ENCODE data around the gene MPND.

The MPND gene, protein sequence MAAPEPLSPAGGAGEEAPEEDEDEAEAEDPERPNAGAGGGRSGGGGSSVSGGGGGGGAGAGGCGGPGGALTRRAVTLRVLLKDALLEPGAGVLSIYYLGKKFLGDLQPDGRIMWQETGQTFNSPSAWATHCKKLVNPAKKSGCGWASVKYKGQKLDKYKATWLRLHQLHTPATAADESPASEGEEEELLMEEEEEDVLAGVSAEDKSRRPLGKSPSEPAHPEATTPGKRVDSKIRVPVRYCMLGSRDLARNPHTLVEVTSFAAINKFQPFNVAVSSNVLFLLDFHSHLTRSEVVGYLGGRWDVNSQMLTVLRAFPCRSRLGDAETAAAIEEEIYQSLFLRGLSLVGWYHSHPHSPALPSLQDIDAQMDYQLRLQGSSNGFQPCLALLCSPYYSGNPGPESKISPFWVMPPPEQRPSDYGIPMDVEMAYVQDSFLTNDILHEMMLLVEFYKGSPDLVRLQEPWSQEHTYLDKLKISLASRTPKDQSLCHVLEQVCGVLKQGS

DNA sequence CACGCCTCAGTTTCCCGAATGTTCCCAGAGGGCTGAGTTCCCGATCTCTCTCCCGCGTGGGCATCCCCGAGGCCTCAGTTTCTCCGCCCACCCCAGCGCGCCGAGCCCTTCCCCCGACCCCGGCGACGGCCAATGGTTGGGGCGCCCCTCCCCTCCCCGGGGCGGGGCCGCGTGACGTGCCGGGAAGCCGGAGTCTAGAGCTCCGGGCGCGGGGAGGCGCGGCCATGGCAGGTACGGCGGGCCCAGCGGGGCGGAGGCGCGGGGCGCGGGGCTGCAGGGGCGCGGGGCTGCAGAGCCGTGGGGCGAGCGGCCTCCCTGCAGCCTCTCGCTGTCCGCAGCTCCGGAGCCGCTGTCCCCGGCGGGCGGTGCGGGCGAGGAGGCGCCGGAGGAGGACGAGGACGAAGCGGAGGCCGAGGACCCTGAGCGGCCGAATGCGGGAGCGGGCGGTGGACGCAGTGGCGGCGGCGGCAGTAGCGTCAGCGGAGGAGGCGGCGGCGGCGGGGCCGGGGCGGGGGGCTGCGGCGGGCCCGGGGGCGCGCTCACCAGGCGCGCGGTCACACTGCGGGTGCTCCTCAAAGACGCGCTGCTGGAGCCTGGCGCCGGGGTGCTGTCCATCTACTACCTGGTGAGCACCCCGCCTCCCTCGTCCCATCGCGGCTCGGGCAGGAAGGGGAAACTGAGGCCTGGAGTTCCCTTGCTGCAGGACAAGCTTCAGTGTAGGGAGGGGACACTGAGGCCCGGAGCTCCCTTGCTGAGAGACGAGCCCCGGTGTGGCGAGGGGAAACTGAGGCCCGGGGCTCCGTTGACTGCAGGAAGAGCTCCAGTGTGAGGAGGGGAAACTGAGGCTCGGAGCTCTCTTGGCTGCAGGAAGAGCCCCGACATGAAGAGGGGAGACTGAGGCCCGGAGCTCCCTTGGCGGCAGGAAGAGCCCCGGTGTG, at the start of gene MPND:
TSS of gene MPND (plus strand) at position 193 of the 938 bp plus-strand sequence. CDS start at position 225, 32 bp downstream.
- Histone ChIP-seq H3K9ac (ENCODE audit: low read length in 5 of 5) (peak within 1 kb of the TSS; percentile 62 to 97 (median 80)), H3K4me3 (ENCODE audit: low read depth in 1 of 5, low read length in 5 of 5) (peak within 1 kb of the TSS; percentile 72 to 87 (median 81)), H3K9me3 (ENCODE audit: control insufficient read depth in 5 of 5, low read length in 5 of 5) (no peaks in the 10 kb centered on the region), H3K27me3 (ENCODE audit: control insufficient read depth in 5 of 5, insufficient read depth in 4 of 5, low read length in 5 of 5) (peaks cover 0 to 3% (median 0%) of the 10 kb centered on the region in 5 donors), H3K4me1 (ENCODE audit: control insufficient read depth in 5 of 5, insufficient read depth in 5 of 5, low read length in 5 of 5) (peaks cover 8 to 26% (median 21%) of the 10 kb centered on the region in 5 donors), H3K36me3 (ENCODE audit: control insufficient read depth in 5 of 5, insufficient read depth in 5 of 5, low read length in 5 of 5) (peaks cover 0 to 9% (median 7%) of the 10 kb centered on the region in 5 donors), H3K27ac (ENCODE audit: low read depth, low read length) (peak within 1 kb of the TSS; percentile 96)

DNA sequence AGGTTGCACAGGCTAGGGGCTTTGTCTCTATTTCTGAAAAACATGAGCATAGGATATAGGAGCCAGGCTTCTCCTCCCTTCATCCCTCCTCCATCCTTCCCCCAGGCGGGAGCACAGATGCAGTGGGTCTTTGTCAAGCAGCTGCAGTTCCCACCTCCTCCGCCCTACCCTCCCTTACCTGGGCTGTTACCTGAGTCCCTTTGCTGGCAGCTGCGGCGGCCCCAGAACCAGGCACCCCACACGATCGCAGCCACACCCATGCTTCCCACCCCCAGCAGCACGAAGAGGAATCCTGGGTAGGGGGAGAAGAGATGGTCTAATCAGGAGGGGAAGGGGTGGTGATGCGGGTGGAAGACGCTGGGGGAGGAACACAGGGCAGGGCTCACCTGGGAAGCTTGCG, 49.0 kb upstream of the MPND start:
- Histone ChIP-seq H3K27me3 (ENCODE audit: control insufficient read depth in 5 of 5, insufficient read depth in 4 of 5, low read length in 5 of 5) (peaks cover 3 to 16% (median 11%) of the 10 kb centered on the region in 5 donors), H3K27ac (ENCODE audit: low read depth, low read length) (no peak overlapping the region), H3K9me3 (ENCODE audit: control insufficient read depth in 5 of 5, low read length in 5 of 5) (no peaks in the 10 kb centered on the region), H3K36me3 (ENCODE audit: control insufficient read depth in 5 of 5, insufficient read depth in 5 of 5, low read length in 5 of 5) (no peaks in the 10 kb centered on the region), H3K4me1 (ENCODE audit: control insufficient read depth in 5 of 5, insufficient read depth in 5 of 5, low read length in 5 of 5) (peaks cover 0 to 5% (median 0%) of the 10 kb centered on the region in 5 donors), H3K4me3 (ENCODE audit: low read depth in 1 of 5, low read length in 5 of 5) (no peak overlapping the region), H3K9ac (ENCODE audit: low read length in 5 of 5) (no peak overlapping the region)

DNA sequence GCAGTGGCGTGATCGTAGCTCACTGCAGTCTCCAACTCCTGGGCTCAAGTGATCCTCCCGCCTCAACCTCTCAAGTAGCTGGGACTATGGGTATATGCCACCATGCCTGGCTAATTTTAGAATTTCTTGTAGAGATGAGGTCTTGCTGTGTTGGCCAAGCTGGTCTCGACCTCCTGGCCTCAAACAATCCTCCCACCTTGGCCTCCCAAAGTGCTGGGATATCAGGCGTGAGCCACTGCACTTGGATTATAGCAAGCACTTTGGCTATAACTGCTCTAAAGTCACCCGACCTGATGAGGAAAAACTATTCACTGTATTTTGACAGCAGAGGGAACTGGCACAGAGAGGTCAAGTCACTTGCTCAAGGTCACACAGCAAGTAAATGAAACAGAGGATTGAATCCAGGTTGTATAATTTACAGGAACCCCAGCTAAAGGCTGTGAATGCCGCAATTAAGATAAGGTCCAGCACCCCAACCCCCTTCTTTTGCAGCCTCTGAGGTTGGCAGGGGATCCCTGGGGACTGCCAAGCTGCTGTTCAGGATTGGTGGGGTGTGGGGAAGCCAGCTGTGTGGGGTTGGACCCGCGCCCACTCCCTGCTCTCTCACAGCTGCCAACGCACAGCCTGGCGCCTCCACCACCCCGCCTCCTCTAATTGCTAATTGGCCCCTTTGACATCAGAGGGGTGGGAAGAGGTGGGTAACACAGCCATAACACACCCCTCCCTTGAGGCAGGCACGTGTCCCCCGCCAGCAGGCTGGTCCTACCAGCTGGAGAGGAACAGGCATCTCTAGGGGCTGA, 47.2 kb upstream of the MPND start:
- H3K4me1 ChIP-seq (ENCODE audit: control insufficient read depth in 5 of 5, insufficient read depth in 5 of 5, low read length in 5 of 5): peaks cover 0 to 5% (median 0%) of the 10 kb centered on the region in 5 donors
- no peak overlapping the region for H3K4me3 ChIP-seq (ENCODE audit: low read depth in 1 of 5, low read length in 5 of 5)
- H3K27ac ChIP-seq (ENCODE audit: low read depth, low read length): no peak overlapping the region
- no peaks in the 10 kb centered on the region for H3K36me3 ChIP-seq (ENCODE audit: control insufficient read depth in 5 of 5, insufficient read depth in 5 of 5, low read length in 5 of 5)
- H3K27me3 ChIP-seq (ENCODE audit: control insufficient read depth in 5 of 5, insufficient read depth in 4 of 5, low read length in 5 of 5): peaks cover 3 to 12% (median 11%) of the 10 kb centered on the region in 5 donors
- no peaks in the 10 kb centered on the region for H3K9me3 ChIP-seq (ENCODE audit: control insufficient read depth in 5 of 5, low read length in 5 of 5)
- H3K9ac ChIP-seq (ENCODE audit: low read length in 5 of 5): no peak overlapping the region

DNA sequence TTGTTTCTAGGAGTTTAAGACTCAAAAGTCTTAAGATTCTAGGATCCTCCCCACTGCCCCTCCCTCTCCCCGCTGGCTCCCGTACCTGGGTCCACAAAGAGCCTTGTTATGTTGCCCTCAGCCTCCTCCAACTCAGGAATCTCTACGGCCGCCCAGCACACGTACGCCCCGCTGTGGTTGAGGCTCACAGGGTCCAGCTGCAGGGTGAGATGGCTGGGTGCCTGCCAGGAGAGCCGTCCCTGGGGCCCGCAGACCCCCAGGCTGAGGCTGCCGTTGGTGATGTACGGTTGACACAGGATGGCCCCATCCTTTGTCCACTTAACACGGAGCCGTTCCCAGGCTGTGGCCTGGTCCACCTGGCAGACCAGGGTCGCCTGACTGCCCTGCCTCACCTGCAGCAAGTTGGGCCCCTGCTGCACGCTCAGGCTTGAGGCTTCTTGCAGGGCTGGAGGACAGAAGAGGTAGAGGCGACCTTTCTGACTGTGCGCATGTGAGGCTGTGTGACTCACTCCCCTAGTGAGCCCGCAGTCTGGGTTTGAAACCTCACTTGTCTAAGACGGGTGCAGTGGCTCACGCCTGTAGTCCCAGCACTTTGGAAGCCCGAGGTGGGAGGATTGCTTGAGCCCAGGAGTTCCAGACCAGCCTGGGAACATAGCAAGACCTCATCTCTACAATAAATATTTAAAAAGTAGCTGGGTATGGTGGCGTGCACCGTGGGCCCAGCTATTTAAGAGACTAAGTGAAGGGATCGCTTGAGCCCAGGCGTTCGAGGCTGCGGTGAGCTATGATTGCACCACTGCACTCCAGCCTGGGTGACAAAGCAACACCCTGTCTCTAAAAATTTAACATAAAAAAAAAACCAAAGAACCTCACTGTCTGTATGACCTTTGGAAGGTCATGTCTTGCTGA, 45.2 kb upstream of the MPND start:
- no peak overlapping the region for H3K4me3 ChIP-seq (ENCODE audit: low read depth in 1 of 5, low read length in 5 of 5)
- H3K27ac ChIP-seq (ENCODE audit: low read depth, low read length): no peak overlapping the region
- H3K4me1 ChIP-seq (ENCODE audit: control insufficient read depth in 5 of 5, insufficient read depth in 5 of 5, low read length in 5 of 5): peaks cover 0 to 15% (median 10%) of the 10 kb centered on the region in 5 donors
- no peaks in the 10 kb centered on the region for H3K9me3 ChIP-seq (ENCODE audit: control insufficient read depth in 5 of 5, low read length in 5 of 5)
- peaks cover 0 to 12% (median 6%) of the 10 kb centered on the region in 5 donors for H3K27me3 ChIP-seq (ENCODE audit: control insufficient read depth in 5 of 5, insufficient read depth in 4 of 5, low read length in 5 of 5)
- no peak overlapping the region for H3K9ac ChIP-seq (ENCODE audit: low read length in 5 of 5)
- H3K36me3 ChIP-seq (ENCODE audit: control insufficient read depth in 5 of 5, insufficient read depth in 5 of 5, low read length in 5 of 5): no peaks in the 10 kb centered on the region

DNA sequence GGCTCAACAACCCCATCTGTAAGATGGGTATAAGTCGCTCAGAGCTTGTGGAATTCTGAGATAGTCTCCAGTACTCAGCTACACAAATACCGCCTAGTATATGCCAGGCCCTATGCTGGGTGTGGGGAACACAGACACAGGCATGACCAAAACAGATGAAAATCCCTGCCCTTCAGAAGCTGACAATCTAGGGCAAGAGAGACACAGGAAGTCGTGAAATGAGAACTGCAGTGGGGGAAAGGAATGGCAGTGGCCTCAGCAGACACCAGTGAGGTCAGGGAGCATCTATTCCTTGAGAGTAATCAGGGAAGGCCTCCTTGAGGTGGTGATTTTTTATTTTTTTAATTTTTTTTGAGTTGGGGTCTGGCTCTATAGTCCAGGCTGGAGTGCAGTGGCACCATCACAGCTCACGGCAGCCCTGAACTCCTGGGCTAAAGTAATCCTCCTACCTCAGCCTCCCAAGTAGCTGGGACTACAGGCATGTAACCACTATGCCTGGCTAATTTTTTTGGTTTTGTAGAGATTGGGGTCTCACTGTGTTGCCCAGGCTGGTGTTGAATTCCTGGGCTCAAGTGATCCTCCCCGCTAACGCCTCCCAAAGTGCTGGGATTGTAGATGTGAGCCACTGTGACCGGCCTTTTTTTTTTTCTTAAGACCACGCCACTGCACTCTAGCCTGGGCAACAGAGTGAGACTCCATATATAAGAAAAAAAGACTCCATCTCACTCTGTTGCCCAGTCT, 44.4 kb upstream of the MPND start:
- Histone ChIP-seq H3K9me3 (ENCODE audit: control insufficient read depth in 5 of 5, low read length in 5 of 5) (no peaks in the 10 kb centered on the region), H3K36me3 (ENCODE audit: control insufficient read depth in 5 of 5, insufficient read depth in 5 of 5, low read length in 5 of 5) (no peaks in the 10 kb centered on the region), H3K9ac (ENCODE audit: low read length in 5 of 5) (no peak overlapping the region), H3K4me1 (ENCODE audit: control insufficient read depth in 5 of 5, insufficient read depth in 5 of 5, low read length in 5 of 5) (peaks cover 0 to 15% (median 10%) of the 10 kb centered on the region in 5 donors), H3K27ac (ENCODE audit: low read depth, low read length) (no peak overlapping the region), H3K4me3 (ENCODE audit: low read depth in 1 of 5, low read length in 5 of 5) (no peak overlapping the region), H3K27me3 (ENCODE audit: control insufficient read depth in 5 of 5, insufficient read depth in 4 of 5, low read length in 5 of 5) (peaks cover 2 to 15% (median 8%) of the 10 kb centered on the region in 5 donors)

DNA sequence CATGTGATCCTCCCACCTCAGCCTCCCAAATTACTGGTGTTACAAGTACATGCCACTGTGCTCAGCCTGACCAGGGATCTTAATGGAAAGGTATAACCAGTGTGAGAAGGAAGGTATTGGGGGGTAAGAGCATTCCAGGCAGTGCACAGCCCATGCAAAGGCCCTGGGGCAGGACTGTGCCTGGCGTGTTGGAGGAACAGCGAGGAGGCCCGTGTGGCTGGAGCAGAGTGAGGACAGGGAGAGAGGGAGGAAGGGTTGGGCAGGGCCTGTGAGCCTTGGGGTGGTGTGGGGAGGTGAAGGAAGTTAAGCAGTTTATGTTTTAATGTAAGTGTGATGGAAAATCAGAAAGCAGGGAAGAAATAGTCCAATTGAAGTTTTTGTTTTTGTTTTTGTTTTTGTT, 42.8 kb upstream of the MPND start:
- Histone ChIP-seq H3K27ac (ENCODE audit: low read depth, low read length) (no peak overlapping the region), H3K9me3 (ENCODE audit: control insufficient read depth in 5 of 5, low read length in 5 of 5) (no peaks in the 10 kb centered on the region), H3K4me3 (ENCODE audit: low read depth in 1 of 5, low read length in 5 of 5) (no peak overlapping the region), H3K9ac (ENCODE audit: low read length in 5 of 5) (no peak overlapping the region), H3K4me1 (ENCODE audit: control insufficient read depth in 5 of 5, insufficient read depth in 5 of 5, low read length in 5 of 5) (peaks cover 0 to 15% (median 13%) of the 10 kb centered on the region in 5 donors), H3K27me3 (ENCODE audit: control insufficient read depth in 5 of 5, insufficient read depth in 4 of 5, low read length in 5 of 5) (peaks cover 6 to 24% (median 9%) of the 10 kb centered on the region in 5 donors), H3K36me3 (ENCODE audit: control insufficient read depth in 5 of 5, insufficient read depth in 5 of 5, low read length in 5 of 5) (no peaks in the 10 kb centered on the region)

DNA sequence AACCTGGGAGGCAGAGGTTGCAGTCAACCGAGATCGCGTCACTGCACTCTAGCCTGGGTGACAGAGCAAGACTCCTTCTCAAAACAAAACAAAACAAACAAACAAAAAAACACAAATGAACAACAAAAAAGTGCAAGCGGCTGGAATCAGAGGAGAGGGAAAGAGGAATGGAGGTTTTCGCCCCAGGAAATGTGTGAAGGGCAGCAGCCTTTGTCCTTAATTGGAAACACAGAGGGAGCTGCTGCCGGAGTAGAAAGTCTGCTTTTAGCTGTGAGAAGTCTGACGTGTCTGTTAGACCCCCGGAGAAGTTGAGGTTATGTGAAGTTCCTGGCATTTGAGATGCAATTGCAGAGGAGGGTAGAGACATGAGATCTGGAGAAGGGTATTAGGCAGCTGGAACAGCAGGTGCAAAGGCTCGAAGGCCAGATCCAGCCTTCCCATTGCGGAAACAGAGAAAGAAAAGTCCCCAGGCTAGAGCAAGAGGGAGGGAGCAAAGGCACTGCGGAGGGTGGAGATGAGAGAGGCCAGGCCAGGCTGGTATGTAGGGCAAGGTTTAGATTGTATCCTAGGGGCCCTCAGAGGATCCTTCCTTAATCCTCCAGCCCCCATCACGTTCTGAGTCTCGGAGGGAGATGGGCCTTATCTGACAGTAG, 41.6 kb upstream of the MPND start:
- no peaks in the 10 kb centered on the region for H3K9me3 ChIP-seq (ENCODE audit: control insufficient read depth in 5 of 5, low read length in 5 of 5)
- H3K27me3 ChIP-seq (ENCODE audit: control insufficient read depth in 5 of 5, insufficient read depth in 4 of 5, low read length in 5 of 5): peaks cover 4 to 17% (median 9%) of the 10 kb centered on the region in 5 donors
- H3K4me1 ChIP-seq (ENCODE audit: control insufficient read depth in 5 of 5, insufficient read depth in 5 of 5, low read length in 5 of 5): peaks cover 0 to 14% (median 11%) of the 10 kb centered on the region in 5 donors
- peak overlapping the region in 1 of 5 donors; percentile 15 for H3K9ac ChIP-seq (ENCODE audit: low read length in 5 of 5)
- H3K36me3 ChIP-seq (ENCODE audit: control insufficient read depth in 5 of 5, insufficient read depth in 5 of 5, low read length in 5 of 5): no peaks in the 10 kb centered on the region
- H3K27ac ChIP-seq (ENCODE audit: low read depth, low read length): no peak overlapping the region
- H3K4me3 ChIP-seq (ENCODE audit: low read depth in 1 of 5, low read length in 5 of 5): no peak overlapping the region

DNA sequence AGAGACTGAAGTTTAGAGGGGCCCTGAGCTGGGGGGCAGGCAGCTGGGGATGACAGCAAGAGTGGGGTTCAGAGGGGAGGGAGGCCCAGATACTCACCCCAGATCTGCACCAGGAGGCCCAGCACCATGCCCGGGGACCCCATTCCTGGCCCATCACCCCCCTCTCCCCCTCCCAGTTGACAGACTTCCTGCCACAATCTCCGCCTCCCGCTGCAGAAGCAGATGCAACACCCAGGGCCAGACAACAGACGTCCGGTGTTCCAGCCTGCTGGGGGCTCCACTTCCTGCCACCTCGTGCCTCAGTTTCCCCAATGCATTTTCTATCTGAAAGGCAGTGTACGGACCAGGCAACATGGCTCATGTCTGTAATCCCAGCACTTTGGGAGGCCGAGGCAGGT, 41.1 kb upstream of the MPND start, which contains the start of gene TMIGD2:
TSS of gene TMIGD2 (minus strand) at position 147 of the 398 bp plus-strand sequence. CDS start at position 143, 4 bp downstream.
- Histone ChIP-seq H3K4me3 (ENCODE audit: low read depth in 1 of 5, low read length in 5 of 5) (no peak within 1 kb of the TSS), H3K36me3 (ENCODE audit: control insufficient read depth in 5 of 5, insufficient read depth in 5 of 5, low read length in 5 of 5) (no peaks in the 10 kb centered on the region), H3K9me3 (ENCODE audit: control insufficient read depth in 5 of 5, low read length in 5 of 5) (no peaks in the 10 kb centered on the region), H3K27ac (ENCODE audit: low read depth, low read length) (no peak within 1 kb of the TSS), H3K4me1 (ENCODE audit: control insufficient read depth in 5 of 5, insufficient read depth in 5 of 5, low read length in 5 of 5) (peaks cover 0 to 14% (median 11%) of the 10 kb centered on the region in 5 donors), H3K9ac (ENCODE audit: low read length in 5 of 5) (peak within 1 kb of the TSS in 1 of 5 donors; percentile 15), H3K27me3 (ENCODE audit: control insufficient read depth in 5 of 5, insufficient read depth in 4 of 5, low read length in 5 of 5) (peaks cover 4 to 17% (median 9%) of the 10 kb centered on the region in 5 donors)

All from subcutaneous abdominal adipose tissue (tissue), 5 donors.